ENCODE data around the gene C4orf50. TPM values are rescaled to one million over a fixed set of nuclear protein-coding genes. Genes with fewer than 3 reads are reported as not detected.

Gene C4orf50
- total RNA-seq, 2 experiments from 2014 or later: 0.07 TPM

DNA sequence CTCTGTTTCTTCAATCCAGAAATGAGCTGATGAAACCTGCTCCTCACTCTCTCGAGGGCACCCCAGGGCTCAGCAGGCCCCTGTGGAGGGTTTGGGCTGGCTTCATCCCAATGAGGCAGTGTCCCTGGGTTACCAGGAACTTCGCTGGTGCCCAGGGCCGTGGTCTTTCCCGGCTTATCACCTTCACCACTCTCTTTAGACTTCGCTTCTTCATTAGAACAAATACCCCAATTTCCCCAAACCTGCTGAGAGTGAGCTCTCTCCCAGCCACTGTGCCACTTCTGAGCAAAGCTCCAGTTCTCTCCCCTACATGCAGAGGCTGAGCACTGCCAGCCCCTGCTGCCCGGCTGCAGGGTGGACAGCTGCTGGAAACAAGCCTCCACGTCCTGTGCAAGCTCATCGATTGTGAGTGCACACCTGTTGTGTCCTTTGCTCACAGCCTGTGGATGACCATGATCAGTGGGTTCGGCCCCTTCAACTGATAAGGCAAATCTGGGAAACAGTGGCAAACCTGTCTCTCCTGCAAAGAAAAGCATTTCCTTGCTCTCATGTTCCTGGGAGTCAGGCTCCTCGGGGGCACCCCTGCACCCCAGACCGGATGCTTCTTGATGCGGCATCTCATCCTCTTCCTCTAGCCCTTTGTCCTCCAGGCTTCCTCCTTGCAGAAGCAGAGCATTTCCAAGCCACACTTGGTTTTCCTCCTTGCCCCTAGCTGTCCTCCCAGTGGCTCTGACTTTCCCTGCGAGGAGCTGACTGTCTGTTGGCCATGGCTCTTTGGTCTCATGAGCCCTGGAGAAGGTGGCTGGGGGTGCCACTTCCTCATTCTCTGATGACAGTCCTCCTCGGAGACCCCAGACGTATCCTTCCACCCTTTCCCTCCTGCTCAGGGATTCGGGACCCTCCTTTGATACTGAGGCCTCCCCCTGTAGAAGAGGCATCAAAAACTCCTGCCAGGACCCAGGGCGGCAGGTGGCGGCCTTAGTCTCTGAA is 28.7 kb downstream of the C4orf50 start:
- no peak overlapping the region for H3K4me3 Mint-ChIP-seq
- H3K4me1 Mint-ChIP-seq (ENCODE audit: low read depth): no peaks in the 10 kb centered on the region
- POLR2A ChIA-PET: interaction anchor here (0.8 kb wide), 1 partner anchor 13 kb away, joined by 3 read pairs; no protein-coding TSS in a partner anchor
- TF ChIP-seq, protein P1, sequence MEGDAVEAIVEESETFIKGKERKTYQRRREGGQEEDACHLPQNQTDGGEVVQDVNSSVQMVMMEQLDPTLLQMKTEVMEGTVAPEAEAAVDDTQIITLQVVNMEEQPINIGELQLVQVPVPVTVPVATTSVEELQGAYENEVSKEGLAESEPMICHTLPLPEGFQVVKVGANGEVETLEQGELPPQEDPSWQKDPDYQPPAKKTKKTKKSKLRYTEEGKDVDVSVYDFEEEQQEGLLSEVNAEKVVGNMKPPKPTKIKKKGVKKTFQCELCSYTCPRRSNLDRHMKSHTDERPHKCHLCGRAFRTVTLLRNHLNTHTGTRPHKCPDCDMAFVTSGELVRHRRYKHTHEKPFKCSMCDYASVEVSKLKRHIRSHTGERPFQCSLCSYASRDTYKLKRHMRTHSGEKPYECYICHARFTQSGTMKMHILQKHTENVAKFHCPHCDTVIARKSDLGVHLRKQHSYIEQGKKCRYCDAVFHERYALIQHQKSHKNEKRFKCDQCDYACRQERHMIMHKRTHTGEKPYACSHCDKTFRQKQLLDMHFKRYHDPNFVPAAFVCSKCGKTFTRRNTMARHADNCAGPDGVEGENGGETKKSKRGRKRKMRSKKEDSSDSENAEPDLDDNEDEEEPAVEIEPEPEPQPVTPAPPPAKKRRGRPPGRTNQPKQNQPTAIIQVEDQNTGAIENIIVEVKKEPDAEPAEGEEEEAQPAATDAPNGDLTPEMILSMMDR (IDR thresholded peaks at IDR 0.05): no peak
- DNase-seq (no peak), ATAC-seq (no peak)
- H3K36me3 Mint-ChIP-seq (ENCODE audit: low read depth): no peaks in the 10 kb centered on the region
- H3K27me3 Mint-ChIP-seq: peaks cover 2% of the 10 kb centered on the region
- peaks cover 5% of the 10 kb centered on the region for H3K9me3 Mint-ChIP-seq
- CTCF ChIA-PET: interaction anchor here (2.2 kb wide), 1 partner anchor 9 kb away, joined by 11 read pairs; no protein-coding TSS in a partner anchor
- H3K27ac Mint-ChIP-seq: no peak overlapping the region
- intact Hi-C loops (cut with micrococcal nuclease): no loop called here

DNA sequence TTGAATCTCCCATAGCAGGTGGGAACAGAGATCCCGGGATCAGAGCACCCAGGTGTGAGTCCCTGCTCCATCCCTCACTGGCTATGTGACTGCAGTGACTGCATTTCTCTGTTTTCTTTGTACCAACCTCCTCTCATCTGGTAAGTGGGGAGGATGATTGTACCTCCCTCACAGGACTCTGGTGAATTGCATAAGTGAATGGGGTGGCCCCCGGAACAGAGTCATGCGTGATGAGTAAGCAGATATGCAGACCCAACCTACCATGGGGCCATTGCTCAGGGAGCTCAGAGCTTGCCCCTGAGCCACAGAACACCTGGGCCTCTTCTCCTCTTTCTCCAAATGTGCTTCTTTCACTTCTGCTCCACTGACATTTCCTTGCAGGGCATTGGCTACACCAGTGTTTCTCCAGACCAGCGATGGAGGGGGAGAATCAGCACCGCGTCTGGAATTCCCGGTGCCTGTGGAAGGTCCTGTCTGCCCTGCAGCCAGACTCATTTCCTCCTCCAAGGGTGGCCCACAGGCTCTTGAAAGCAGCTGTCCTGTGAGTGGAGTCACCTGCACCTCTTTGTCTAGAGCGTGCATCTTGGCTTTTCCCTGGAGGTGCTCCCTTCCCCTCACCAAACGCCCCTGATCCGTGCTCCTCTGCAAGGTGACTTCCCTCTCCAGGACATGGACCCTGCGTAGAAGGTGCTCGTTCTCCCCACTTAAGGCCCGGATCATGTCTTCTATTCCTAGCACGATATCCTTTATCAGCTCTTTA is 30.0 kb downstream of the C4orf50 start:
- DNase-seq: no peak
- ChIA-PET CTCF (interaction anchor here (2.2 kb wide), 1 partner anchor 11 kb away, joined by 11 read pairs; no protein-coding TSS in a partner anchor), POLR2A (interaction anchor here (0.8 kb wide), 1 partner anchor 15 kb away, joined by 3 read pairs; no protein-coding TSS in a partner anchor)
- H3K27me3 Mint-ChIP-seq: peaks cover 2% of the 10 kb centered on the region
- H3K27ac Mint-ChIP-seq: no peak overlapping the region
- ATAC-seq: no peak
- intact Hi-C loops (cut with micrococcal nuclease): no loop called here
- H3K9me3 Mint-ChIP-seq: peaks cover 10% of the 10 kb centered on the region
- H3K36me3 Mint-ChIP-seq (ENCODE audit: low read depth): no peaks in the 10 kb centered on the region
- H3K4me3 Mint-ChIP-seq: no peak overlapping the region
- no peaks in the 10 kb centered on the region for H3K4me1 Mint-ChIP-seq (ENCODE audit: low read depth)
- TF ChIP-seq, protein P1 (IDR thresholded peaks at IDR 0.05): no peak

DNA sequence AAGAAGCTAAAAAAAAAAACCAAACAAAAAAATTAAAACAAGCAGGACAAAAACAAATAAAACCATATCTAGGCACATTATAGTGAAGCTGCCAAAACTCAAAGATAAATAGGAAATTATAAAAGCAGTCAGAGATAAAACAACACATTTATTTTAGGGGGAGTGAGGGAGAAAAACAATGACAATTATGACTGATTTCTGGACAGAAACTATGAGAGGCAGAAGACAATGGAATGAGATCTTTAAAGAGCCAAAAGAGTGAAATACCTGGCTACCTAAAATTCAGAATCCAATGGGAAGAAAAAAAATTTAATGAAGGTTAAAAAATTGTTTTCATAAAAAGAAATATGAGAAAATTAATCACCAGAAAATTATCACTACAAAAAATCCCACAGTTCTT is 33.4 kb downstream of the C4orf50 start:
- CTCF ChIA-PET: interaction anchor here (2.2 kb wide), 1 partner anchor 13 kb away, joined by 8 read pairs; no protein-coding TSS in a partner anchor
- TF ChIP-seq, protein P1 (IDR thresholded peaks at IDR 0.05): no peak
- intact Hi-C loops (cut with micrococcal nuclease): no loop called here
- POLR2A ChIA-PET: no interaction called here
- ATAC-seq (no peak), DNase-seq (no peak)
- Mint-ChIP-seq H3K27ac (no peak overlapping the region), H3K9me3 (peaks cover 10% of the 10 kb centered on the region), H3K4me3 (no peak overlapping the region), H3K4me1 (ENCODE audit: low read depth) (no peaks in the 10 kb centered on the region), H3K36me3 (ENCODE audit: low read depth) (no peaks in the 10 kb centered on the region), H3K27me3 (peaks cover 3% of the 10 kb centered on the region)

DNA sequence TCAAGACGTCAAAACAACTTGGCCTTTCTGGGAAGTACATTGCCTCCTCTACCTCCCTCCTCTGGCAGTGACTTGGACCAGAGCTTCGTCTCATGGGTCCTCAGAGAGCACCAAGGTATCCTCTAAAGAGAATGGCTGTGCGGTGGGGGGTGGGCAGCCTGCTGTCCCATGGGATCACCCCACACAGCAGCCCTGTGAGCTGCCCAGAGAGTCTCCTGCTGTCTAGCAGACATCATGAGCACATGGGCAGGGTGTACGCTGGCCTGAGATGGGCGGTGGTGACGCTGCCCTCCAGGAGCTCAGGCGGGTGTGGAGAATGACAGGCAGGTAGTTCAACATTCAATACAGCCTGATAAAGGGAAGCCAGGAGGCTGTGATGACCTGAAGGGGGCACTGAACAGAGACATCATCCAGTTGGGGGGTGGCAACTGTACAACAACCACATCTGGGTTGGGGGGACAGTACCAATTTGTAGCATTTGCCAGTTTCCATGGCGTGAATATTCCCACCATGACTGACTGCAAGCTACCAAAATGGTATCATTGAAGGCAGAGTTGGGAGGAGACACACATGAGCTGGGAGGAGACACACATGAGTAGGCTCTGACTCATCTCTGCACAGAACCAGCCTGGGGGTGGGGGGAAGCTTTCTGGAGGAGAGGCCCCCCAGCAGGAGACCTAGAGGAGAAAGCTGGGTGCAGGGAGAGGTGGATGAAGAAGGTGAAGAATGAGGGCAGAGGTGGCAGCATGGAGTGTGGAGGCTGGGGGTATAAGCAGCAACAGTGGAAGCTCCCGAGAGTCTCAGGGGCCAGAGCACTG is 35.9 kb downstream of the C4orf50 start:
- intact Hi-C loops (cut with micrococcal nuclease): no loop called here
- no peak for DNase-seq
- CTCF ChIA-PET: interaction anchor here (1.8 kb wide), 1 partner anchor 16 kb away, joined by 6 read pairs; no protein-coding TSS in a partner anchor
- POLR2A ChIA-PET: no interaction called here
- H3K9me3 Mint-ChIP-seq: peaks cover 10% of the 10 kb centered on the region
- TF ChIP-seq, protein P1 (IDR thresholded peaks at IDR 0.05): no peak
- peaks cover 5% of the 10 kb centered on the region for H3K27me3 Mint-ChIP-seq
- H3K4me3 Mint-ChIP-seq: no peak overlapping the region
- H3K27ac Mint-ChIP-seq: no peak overlapping the region
- ATAC-seq: no peak
- no peaks in the 10 kb centered on the region for H3K36me3 Mint-ChIP-seq (ENCODE audit: low read depth)
- no peaks in the 10 kb centered on the region for H3K4me1 Mint-ChIP-seq (ENCODE audit: low read depth)

Data from activated CD8-positive, alpha-beta T cell treated with anti-CD3 and anti-CD28 coated beads for 36 hours (primary cell).